Hepatocyte (in vitro differentiated cells): ENCODE measurements around the gene ARHGAP33. TPM values are rescaled to one million over a fixed set of nuclear protein-coding genes. Genes with fewer than 3 reads are reported as not detected.

Experiments used
- DNase-seq: peaks from one replicate; pipeline ENCODE4 v3.0.0-alpha.2; 2016; ENCODE audit warnings: low spot score
- H2AFZ ChIP-seq: fragments of 200-600 bp; sonication (generic); 2 replicates; pipeline ENCODE4 v1.6.0; 2016; ENCODE audit warnings: antibody characterized with exemption, mild to moderate bottlenecking
- H3K27ac ChIP-seq: fragments of 200-600 bp; sonication (generic); 2 replicates; pipeline ENCODE4 v1.5.1; 2016; ENCODE audit warnings: mild to moderate bottlenecking
- H3K27me3 ChIP-seq: fragments of 200-600 bp; sonication (generic); 2 replicates; pipeline ENCODE4 v1.6.1; 2016
- H3K36me3 ChIP-seq: fragments of 200-600 bp; sonication (generic); replicated peaks from 2 replicates; pipeline ENCODE4 v1.5.1; 2016; ENCODE audit warnings: low read depth; ENCODE audit not compliant: insufficient read depth
- H3K4me1 ChIP-seq: fragments of 200-600 bp; sonication (generic); 2 replicates; pipeline ENCODE4 v1.5.1; 2016; ENCODE audit warnings: mild to moderate bottlenecking, moderate library complexity; ENCODE audit not compliant: insufficient read depth
- H3K4me2 ChIP-seq: fragments of 200-600 bp; sonication (generic); 2 replicates; pipeline ENCODE4 v1.6.0; 2016
- H3K4me3 ChIP-seq: fragments of 200-600 bp; sonication (generic); 2 replicates; pipeline ENCODE4 v1.5.1; 2016; ENCODE audit warnings: mild to moderate bottlenecking
- H3K79me2 ChIP-seq: fragments of 200-600 bp; sonication (generic); 2 replicates; pipeline ENCODE4 v1.6.0; 2017; ENCODE audit warnings: mild to moderate bottlenecking
- H3K9me2 ChIP-seq: fragments of 200-600 bp; sonication (generic); replicated peaks from 2 replicates; pipeline ENCODE4 v1.6.0; 2017; ENCODE audit warnings: mild to moderate bottlenecking; ENCODE audit not compliant: insufficient read depth
- H3K9me3 ChIP-seq: fragments of 200-600 bp; sonication (generic); 2 replicates; pipeline ENCODE4 v1.5.1; 2016; ENCODE audit warnings: low read depth, mild to moderate bottlenecking
- H4K20me1 ChIP-seq: fragments of 200-600 bp; sonication (generic); 2 replicates; pipeline ENCODE4 v1.6.0; 2016; ENCODE audit warnings: mild to moderate bottlenecking; ENCODE audit not compliant: insufficient read depth, poor library complexity, severe bottlenecking
- CTCF ChIP-seq: fragments of 200-600 bp; sonication (generic); IDR thresholded peaks from 2 replicates; pipeline ENCODE4 v1.5.1; 2016; ENCODE audit warnings: antibody characterized with exemption, mild to moderate bottlenecking; ENCODE audit not compliant: poor library complexity
- EZH2 ChIP-seq: fragments of 200-600 bp; sonication (generic); IDR thresholded peaks from 2 replicates; pipeline ENCODE4 v1.6.1; 2016; ENCODE audit warnings: antibody characterized with exemption, mild to moderate bottlenecking, borderline replicate concordance
- EZH2phosphoT487 ChIP-seq: fragments of 200-600 bp; sonication (generic); IDR thresholded peaks from one replicate; pipeline ENCODE4 v1.6.1; 2018; ENCODE audit warnings: antibody characterized with exemption, mild to moderate bottlenecking, low read depth, moderate library complexity; ENCODE audit not compliant: unreplicated experiment, severe bottlenecking
- WGBS: methylation state at CpG from one replicate; pipeline ENCODE4 v1.1.6; 2016; ENCODE audit warnings: low lambda C conversion rate; ENCODE audit errors: missing lambda C conversion rate; 5-methylcytosine and 5-hydroxymethylcytosine counted together
- polyA plus RNA-seq: library from polyadenylated mRNA; unstranded; fragments of >200 nt; fragmentation: Nextera tagmentation; extraction: Ambion mirVana; gene quantifications from 2 replicates; pipeline ENCODE4 v1.2.1, GENCODE V29; 2016
- total RNA-seq: library from RNA; depleted of rRNA; stranded (reverse); fragments of >200 nt; gene quantifications from 2 replicates; pipeline ENCODE4 v1.2.3, GENCODE V29; 2014

The ARHGAP33 gene
- total and polyA plus RNA-seq, 2 experiments from 2014 or later = 6.7 to 7.9 TPM

- TF ChIP-seq EZH2phosphoT487 (no peak), CTCF (no peak), EZH2 (no peak)
- H2AFZ ChIP-seq = no peak overlapping the region
- H3K4me3 ChIP-seq = no peak overlapping the region
- no peaks in the 10 kb centered on the region for H3K79me2 ChIP-seq
- H3K27ac ChIP-seq = no peak overlapping the region
- H3K9me2 ChIP-seq = no peaks in the 10 kb centered on the region
- no peaks in the 10 kb centered on the region for H3K4me1 ChIP-seq
- no peaks in the 10 kb centered on the region for H3K36me3 ChIP-seq
- no peak overlapping the region for H3K4me2 ChIP-seq
- peaks cover 13% of the 10 kb centered on the region for H3K27me3 ChIP-seq
- no peaks in the 10 kb centered on the region for H3K9me3 ChIP-seq
- WGBS = 87% methylated on average over 9 of the region's 9 CpGs
- no peaks in the 10 kb centered on the region for H4K20me1 ChIP-seq
- DNase-seq = no peak
Observed at GRCh38 chr19:35791814-35792279, 16.5 kb downstream of the ARHGAP33 start.

GRCh38 chr19:35792312-35792711 lies 16.9 kb downstream of the ARHGAP33 start:
- Histone ChIP-seq H3K9me3 (no peaks in the 10 kb centered on the region), H3K4me3 (no peak overlapping the region), H3K79me2 (no peaks in the 10 kb centered on the region), H4K20me1 (no peaks in the 10 kb centered on the region), H2AFZ (no peak overlapping the region), H3K9me2 (no peaks in the 10 kb centered on the region), H3K4me1 (no peaks in the 10 kb centered on the region), H3K4me2 (no peak overlapping the region), H3K36me3 (no peaks in the 10 kb centered on the region), H3K27ac (no peak overlapping the region), H3K27me3 (peaks cover 18% of the 10 kb centered on the region)
- TF ChIP-seq CTCF = no peak
- no peak for TF ChIP-seq EZH2
- TF ChIP-seq EZH2phosphoT487 = no peak
- DNase-seq = no peak
- WGBS = 91% methylated on average over 15 of the region's 15 CpGs

GRCh38 chr19:35792888-35793287 lies 17.5 kb downstream of the ARHGAP33 start:
- Histone ChIP-seq H3K9me2 (no peaks in the 10 kb centered on the region), H3K27me3 (peaks cover 22% of the 10 kb centered on the region), H3K9me3 (no peaks in the 10 kb centered on the region), H3K4me2 (no peak overlapping the region), H3K4me1 (no peaks in the 10 kb centered on the region), H3K79me2 (no peaks in the 10 kb centered on the region), H3K4me3 (no peak overlapping the region), H4K20me1 (no peaks in the 10 kb centered on the region), H2AFZ (no peak overlapping the region), H3K27ac (no peak overlapping the region), H3K36me3 (no peaks in the 10 kb centered on the region)
- no peak for DNase-seq
- WGBS = 83% methylated on average over 7 of the region's 8 CpGs
- TF ChIP-seq CTCF (no peak), EZH2phosphoT487 (no peak), EZH2 (no peak)
